ENCODE measurements around the gene ZNF835.

DNA sequence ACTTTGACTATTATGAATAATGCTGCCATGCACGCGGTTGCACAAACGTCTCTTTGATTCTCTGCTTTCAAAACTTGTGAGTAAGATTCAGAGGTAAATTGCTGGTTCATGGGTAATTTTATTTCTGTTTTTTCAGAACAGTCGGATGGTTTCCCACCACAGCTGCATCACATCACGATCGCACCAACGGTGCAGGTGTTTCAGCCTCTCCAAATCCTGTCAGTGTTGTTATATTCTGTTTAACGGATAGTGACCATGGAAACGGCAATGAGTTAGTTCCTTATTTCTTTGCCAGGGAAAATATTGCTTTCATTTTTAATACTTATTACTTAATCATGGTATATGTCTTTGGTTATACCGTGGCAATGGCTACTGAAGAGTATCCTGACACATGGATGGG lies 19.1 kb upstream of the ZNF835 start:
- no peak for TF ChIP-seq EZH2 (IDR thresholded peaks at IDR 0.05; ENCODE audit: borderline replicate concordance, low read depth, low read length, severe bottlenecking)
- TF ChIP-seq, protein P1, sequence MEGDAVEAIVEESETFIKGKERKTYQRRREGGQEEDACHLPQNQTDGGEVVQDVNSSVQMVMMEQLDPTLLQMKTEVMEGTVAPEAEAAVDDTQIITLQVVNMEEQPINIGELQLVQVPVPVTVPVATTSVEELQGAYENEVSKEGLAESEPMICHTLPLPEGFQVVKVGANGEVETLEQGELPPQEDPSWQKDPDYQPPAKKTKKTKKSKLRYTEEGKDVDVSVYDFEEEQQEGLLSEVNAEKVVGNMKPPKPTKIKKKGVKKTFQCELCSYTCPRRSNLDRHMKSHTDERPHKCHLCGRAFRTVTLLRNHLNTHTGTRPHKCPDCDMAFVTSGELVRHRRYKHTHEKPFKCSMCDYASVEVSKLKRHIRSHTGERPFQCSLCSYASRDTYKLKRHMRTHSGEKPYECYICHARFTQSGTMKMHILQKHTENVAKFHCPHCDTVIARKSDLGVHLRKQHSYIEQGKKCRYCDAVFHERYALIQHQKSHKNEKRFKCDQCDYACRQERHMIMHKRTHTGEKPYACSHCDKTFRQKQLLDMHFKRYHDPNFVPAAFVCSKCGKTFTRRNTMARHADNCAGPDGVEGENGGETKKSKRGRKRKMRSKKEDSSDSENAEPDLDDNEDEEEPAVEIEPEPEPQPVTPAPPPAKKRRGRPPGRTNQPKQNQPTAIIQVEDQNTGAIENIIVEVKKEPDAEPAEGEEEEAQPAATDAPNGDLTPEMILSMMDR (IDR thresholded peaks at IDR 0.05; ENCODE audit: borderline replicate concordance, extremely low read depth, low read length, poor library complexity, severe bottlenecking): no peak
